PC-9 (cell line): ENCODE results near the gene DPYSL3.

Source experiments
- CTCF ChIP-seq: fragments of 200-600 bp; sonication (generic); conservative IDR thresholded peaks from 2 replicates; pipeline ENCODE4 v1.6.1; 2017; ENCODE audit warnings: mixed run types, antibody characterized with exemption, mild to moderate bottlenecking, moderate library complexity
- EZH2 ChIP-seq: fragments of 200-600 bp; sonication (generic); IDR thresholded peaks from 2 replicates; pipeline ENCODE4 v1.8.0; 2017; ENCODE audit warnings: antibody characterized with exemption, low read depth

DNA sequence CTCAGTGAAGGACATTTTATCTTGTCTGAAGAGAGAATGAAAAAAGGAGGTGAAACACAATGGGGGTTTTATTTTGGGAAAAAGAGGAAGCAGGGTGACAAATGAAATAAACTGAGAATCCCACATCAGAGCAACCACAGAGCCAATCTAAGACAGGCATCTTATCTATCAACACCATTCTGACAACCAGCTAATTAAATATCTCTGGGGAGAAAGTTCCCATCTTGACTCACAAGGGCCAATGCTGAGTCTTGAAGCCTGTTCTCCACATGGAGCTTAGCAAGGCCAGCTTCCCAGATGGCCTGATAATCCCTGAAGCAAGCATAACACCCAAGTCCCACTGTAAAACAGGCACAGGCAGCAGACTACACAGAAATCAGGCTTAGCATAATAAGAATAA is 30.4 kb downstream of the DPYSL3 start:
- TF ChIP-seq CTCF = no peak
- no peak for TF ChIP-seq EZH2
